Osteocyte (in vitro differentiated cells): ENCODE results near the gene LRIT3. TPM values are rescaled to one million over a fixed set of nuclear protein-coding genes. Genes with fewer than 3 reads are reported as not detected.

Source experiments
- DNase-seq: peaks from one replicate; pipeline ENCODE4 v3.0.0; 2021; ENCODE audit warnings: mixed read lengths; ENCODE audit not compliant: unreplicated experiment; ENCODE audit errors: extremely low spot score
- H3K27ac Mint-ChIP-seq: one replicate; pipeline ENCODE4 v1.8.0; 2021; ENCODE audit warnings: mild to moderate bottlenecking, mixed read lengths; ENCODE audit not compliant: unreplicated experiment
- H3K27me3 Mint-ChIP-seq: one replicate; pipeline ENCODE4 v1.8.0; 2021; ENCODE audit warnings: mixed read lengths; ENCODE audit not compliant: unreplicated experiment
- H3K36me3 Mint-ChIP-seq: one replicate; pipeline ENCODE4 v1.8.0; 2021; ENCODE audit warnings: mixed read lengths; ENCODE audit not compliant: unreplicated experiment
- H3K4me1 Mint-ChIP-seq: one replicate; pipeline ENCODE4 v1.8.0; 2021; ENCODE audit warnings: mixed read lengths; ENCODE audit not compliant: unreplicated experiment
- H3K4me3 Mint-ChIP-seq: one replicate; pipeline ENCODE4 v1.8.0; 2021; ENCODE audit warnings: mild to moderate bottlenecking, moderate library complexity, mixed read lengths; ENCODE audit not compliant: unreplicated experiment
- H3K9me3 Mint-ChIP-seq: one replicate; pipeline ENCODE4 v1.8.0; 2021; ENCODE audit warnings: mixed read lengths; ENCODE audit not compliant: unreplicated experiment
- CTCF ChIP-seq: fragments of 200-600 bp; sonication (generic); IDR thresholded peaks from 2 replicates; pipeline ENCODE4 v1.5.0; 2021; ENCODE audit warnings: antibody characterized with exemption, mild to moderate bottlenecking, moderate library complexity
- total RNA-seq: library from RNA; stranded (reverse); gene quantifications from 2 replicates; pipeline ENCODE4 v1.2.1, GENCODE V29; 2021

Gene LRIT3
- total RNA-seq, 1 donor from 2014 or later: 0.08 TPM

DNA sequence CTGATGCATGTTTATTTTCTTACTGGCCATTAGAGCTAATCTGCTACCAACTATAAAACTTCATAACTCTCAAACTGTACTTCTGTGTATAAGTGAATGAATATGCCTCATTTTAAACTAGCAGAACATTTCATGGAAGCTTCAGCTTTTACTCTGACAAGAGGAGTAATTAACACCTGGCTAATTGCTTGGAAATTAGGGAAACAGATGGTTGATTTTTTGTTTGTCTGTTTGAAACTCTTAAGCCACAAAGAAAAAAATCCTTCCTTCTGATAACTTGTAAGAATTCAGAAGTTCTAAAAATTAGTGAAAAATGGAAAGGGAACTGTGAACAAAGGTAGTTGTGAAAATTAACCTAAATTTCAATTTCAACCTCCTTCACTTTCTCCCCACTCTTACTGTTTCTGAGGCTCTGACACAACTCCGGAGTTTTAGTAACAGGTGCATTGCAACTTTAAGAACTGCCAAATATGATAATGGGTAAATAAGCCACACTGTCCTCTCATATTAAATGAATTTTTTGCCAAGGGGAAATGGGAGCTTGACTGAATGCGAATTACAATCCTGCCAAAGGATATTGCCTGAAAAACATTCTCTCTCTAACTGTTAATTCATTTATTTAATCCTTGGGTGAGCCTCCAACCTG, 65.8 kb downstream of the LRIT3 start:
- H3K4me3 Mint-ChIP-seq: no peak overlapping the region
- DNase-seq: no peak
- peaks cover 4% of the 10 kb centered on the region for H3K27me3 Mint-ChIP-seq
- H3K4me1 Mint-ChIP-seq: peaks cover 7% of the 10 kb centered on the region
- no peaks in the 10 kb centered on the region for H3K36me3 Mint-ChIP-seq
- no peak overlapping the region for H3K27ac Mint-ChIP-seq
- no peaks in the 10 kb centered on the region for H3K9me3 Mint-ChIP-seq
- no peak for TF ChIP-seq CTCF

- H3K27me3 Mint-ChIP-seq: peaks cover 4% of the 10 kb centered on the region
- H3K4me1 Mint-ChIP-seq: peaks cover 7% of the 10 kb centered on the region
- H3K9me3 Mint-ChIP-seq: no peaks in the 10 kb centered on the region
- H3K36me3 Mint-ChIP-seq: no peaks in the 10 kb centered on the region
- no peak for DNase-seq
- H3K27ac Mint-ChIP-seq: no peak overlapping the region
- no peak overlapping the region for H3K4me3 Mint-ChIP-seq
- TF ChIP-seq CTCF: no peak
Measured at GRCh38 chr4:109914322-109914721, 66.4 kb downstream of the LRIT3 start.

GRCh38 chr4:109915385-109916026, 67.6 kb downstream of the LRIT3 start:
- Mint-ChIP-seq H3K9me3 (no peaks in the 10 kb centered on the region), H3K27ac (no peak overlapping the region), H3K4me3 (no peak overlapping the region), H3K36me3 (no peaks in the 10 kb centered on the region), H3K27me3 (peaks cover 4% of the 10 kb centered on the region), H3K4me1 (peaks cover 7% of the 10 kb centered on the region)
- TF ChIP-seq CTCF: no peak
- no peak for DNase-seq

- no peak for DNase-seq
- Mint-ChIP-seq H3K4me3 (no peak overlapping the region), H3K9me3 (no peaks in the 10 kb centered on the region), H3K36me3 (no peaks in the 10 kb centered on the region), H3K4me1 (peaks cover 7% of the 10 kb centered on the region), H3K27me3 (peaks cover 4% of the 10 kb centered on the region), H3K27ac (no peak overlapping the region)
- no peak for TF ChIP-seq CTCF
Measured at GRCh38 chr4:109916027-109916409, 68.1 kb downstream of the LRIT3 start.

- Mint-ChIP-seq H3K27ac (peak overlapping the region; percentile 20), H3K4me3 (no peak overlapping the region), H3K4me1 (peaks cover 3% of the 10 kb centered on the region), H3K27me3 (no peaks in the 10 kb centered on the region), H3K36me3 (no peaks in the 10 kb centered on the region), H3K9me3 (no peaks in the 10 kb centered on the region)
- TF ChIP-seq CTCF: no peak
- DNase-seq: no peak
Measured at GRCh38 chr4:109921384-109921808, 73.5 kb downstream of the LRIT3 start.

Other genes with a start within 250 kb of the LRIT3 start
- 19.8 and 23.3 TPM in 2 replicates for gene CASP6, start 144.7 kb upstream of the LRIT3 start, total RNA-seq
- 38.6 and 43.8 TPM in 2 replicates for gene PLA2G12A, start 118.0 kb upstream of the LRIT3 start, total RNA-seq
- not detected in 2 replicates for gene CFI, start 46.1 kb upstream of the LRIT3 start, total RNA-seq
- 16.8 and 17.5 TPM in 2 replicates for gene GAR1, start 32.3 kb upstream of the LRIT3 start, total RNA-seq
- 0.24 TPM in 1 of 2 replicates, not detected in the other for gene RRH, start 20.1 kb upstream of the LRIT3 start, total RNA-seq
- not detected in 2 replicates for gene EGF, start 64.8 kb downstream of the LRIT3 start, total RNA-seq